H9 (cell line): Measurements from ENCODE around the gene ADSS2. TPM values are rescaled to one million over a fixed set of nuclear protein-coding genes. Genes with fewer than 3 reads are reported as not detected.

Source experiments
- DNase-seq: peaks from one replicate; pipeline ENCODE4 v3.0.0-alpha.2; 2017
- H2AFZ ChIP-seq: one replicate; pipeline ENCODE4 v1.6.1; 2013; ENCODE audit warnings: mild to moderate bottlenecking, low read length, control low read depth, moderate library complexity
- H2AK5ac ChIP-seq: 2 replicates; pipeline ENCODE4 v1.6.1; 2013; ENCODE audit warnings: low read length, control low read depth, mixed read lengths; ENCODE audit not compliant: insufficient read length
- H2BK120ac ChIP-seq: one replicate; pipeline ENCODE4 v1.6.1; 2013; ENCODE audit warnings: low read depth, mild to moderate bottlenecking, low read length, control low read depth, inconsistent platforms; ENCODE audit not compliant: poor library complexity, severe bottlenecking
- H2BK12ac ChIP-seq: 2 replicates; pipeline ENCODE4 v1.6.1; 2013; ENCODE audit warnings: low read length, control low read depth, mixed read lengths, low read depth; ENCODE audit not compliant: insufficient read length
- H2BK15ac ChIP-seq: 2 replicates; pipeline ENCODE4 v1.6.1; 2013; ENCODE audit warnings: low read depth, low read length, control low read depth
- H2BK20ac ChIP-seq: one replicate; pipeline ENCODE4 v1.6.1; 2013; ENCODE audit warnings: low read depth, mild to moderate bottlenecking, low read length, control low read depth, inconsistent platforms; ENCODE audit not compliant: poor library complexity, severe bottlenecking
- H2BK5ac ChIP-seq: 2 replicates; pipeline ENCODE4 v1.6.1; 2013; ENCODE audit warnings: low read length, control low read depth, mixed read lengths; ENCODE audit not compliant: insufficient read length
- H3K14ac ChIP-seq: 2 replicates; pipeline ENCODE4 v1.6.1; 2013; ENCODE audit warnings: low read length, control low read depth; ENCODE audit not compliant: insufficient read depth
- H3K18ac ChIP-seq: 2 replicates; pipeline ENCODE4 v1.6.1; 2013; ENCODE audit warnings: low read depth, mild to moderate bottlenecking, mixed read lengths, low read length, control low read depth; ENCODE audit not compliant: insufficient read length
- H3K23ac ChIP-seq: 2 replicates; pipeline ENCODE4 v1.6.1; 2013; ENCODE audit warnings: low read length, control low read depth, mixed read lengths, low read depth; ENCODE audit not compliant: insufficient read length
- H3K23me2 ChIP-seq: 2 replicates; pipeline ENCODE4 v1.6.1; 2013; ENCODE audit warnings: low read depth, mild to moderate bottlenecking, mixed read lengths, low read length, control low read depth; ENCODE audit not compliant: insufficient read length, poor library complexity, severe bottlenecking
- H3K27ac ChIP-seq: 2 replicates; pipeline ENCODE4 v1.5.1; 2013; ENCODE audit warnings: low read length, control low read depth, mixed read lengths, low read depth; ENCODE audit not compliant: insufficient read length
- H3K27me3 ChIP-seq: 2 replicates; pipeline ENCODE4 v1.6.1; 2013; ENCODE audit warnings: low read length, control low read depth, inconsistent platforms; ENCODE audit not compliant: insufficient read depth
- H3K4ac ChIP-seq: 2 replicates; pipeline ENCODE4 v1.6.1; 2013; ENCODE audit warnings: low read depth, mild to moderate bottlenecking, control low read depth, inconsistent platforms, low read length, moderate library complexity
- H3K4me1 ChIP-seq: 2 replicates; pipeline ENCODE4 v1.6.1; 2013; ENCODE audit warnings: low read length, control low read depth, inconsistent platforms; ENCODE audit not compliant: insufficient read depth
- H3K4me2 ChIP-seq: 2 replicates; pipeline ENCODE4 v1.6.1; 2013; ENCODE audit warnings: low read length, control low read depth, mixed read lengths; ENCODE audit not compliant: insufficient read length, insufficient read depth
- H3K56ac ChIP-seq: 2 replicates; pipeline ENCODE4 v1.6.1; 2013; ENCODE audit warnings: low read depth, mild to moderate bottlenecking, mixed read lengths, low read length, control low read depth; ENCODE audit not compliant: insufficient read length
- H3K79me1 ChIP-seq: 2 replicates; pipeline ENCODE4 v1.6.1; 2013; ENCODE audit warnings: low read depth, mild to moderate bottlenecking, moderate library complexity, low read length, control low read depth, inconsistent platforms; ENCODE audit not compliant: insufficient read depth, poor library complexity, severe bottlenecking
- H3K79me2 ChIP-seq: 2 replicates; pipeline ENCODE4 v1.6.1; 2013; ENCODE audit warnings: low read length, control low read depth, inconsistent platforms; ENCODE audit not compliant: insufficient read depth
- H3K9ac ChIP-seq: 2 replicates; pipeline ENCODE4 v1.6.1; 2013; ENCODE audit warnings: low read length, control low read depth, mixed read lengths; ENCODE audit not compliant: insufficient read length; ENCODE audit errors: extremely low read depth
- H3K9me3 ChIP-seq: one replicate; pipeline ENCODE4 v1.6.1; 2013; ENCODE audit warnings: low read depth, low read length, inconsistent platforms; ENCODE audit not compliant: control insufficient read depth
- H3T11ph ChIP-seq: one replicate; pipeline ENCODE4 v1.6.1; 2013; ENCODE audit warnings: mild to moderate bottlenecking, low read length, control low read depth, inconsistent platforms
- H4K20me1 ChIP-seq: one replicate; pipeline ENCODE4 v1.6.1; 2013; ENCODE audit not compliant: control insufficient read depth, insufficient read length, insufficient read depth
- H4K5ac ChIP-seq: 2 replicates; pipeline ENCODE4 v1.6.1; 2013; ENCODE audit warnings: low read depth, mild to moderate bottlenecking, mixed read lengths, low read length, control low read depth; ENCODE audit not compliant: insufficient read length
- H4K8ac ChIP-seq: replicated peaks from 2 replicates; pipeline ENCODE4 v1.6.1; 2013; ENCODE audit warnings: low read length, control low read depth, mixed read lengths, low read depth; ENCODE audit not compliant: insufficient read length
- H4K91ac ChIP-seq: 2 replicates; pipeline ENCODE4 v1.6.1; 2013; ENCODE audit warnings: low read depth, mild to moderate bottlenecking, moderate library complexity, mixed read lengths, low read length, control low read depth; ENCODE audit not compliant: insufficient read length
- H3K27ac Mint-ChIP-seq, 3 experiments: 2 replicates in 2 of 3; 3 replicates in 1 of 3; pipeline ENCODE4 v1.8.0; 2020 to 2021; ENCODE audit warnings: mixed read lengths in 3 of 3, mild to moderate bottlenecking in 1 of 3, moderate library complexity in 1 of 3
- H3K27me3 Mint-ChIP-seq: 2 replicates; pipeline ENCODE4 v1.8.0; 2021; ENCODE audit warnings: low read depth, mild to moderate bottlenecking, moderate library complexity, mixed read lengths
- H3K36me3 Mint-ChIP-seq, 3 experiments: 2 replicates in 2 of 3; 3 replicates in 1 of 3; pipeline ENCODE4 v1.8.0; 2020 to 2021; ENCODE audit warnings: low read depth in 3 of 3, mixed read lengths in 3 of 3; ENCODE audit not compliant: insufficient read depth in 1 of 3
- H3K4me1 Mint-ChIP-seq, 2 experiments: 2 replicates each; pipeline ENCODE4 v1.8.0; 2020; ENCODE audit warnings: mixed read lengths in 2 of 2
- H3K4me3 Mint-ChIP-seq, 2 experiments: 2 replicates in 1 of 2; 3 replicates in 1 of 2; pipeline ENCODE4 v1.8.0; 2020 to 2021; ENCODE audit warnings: mild to moderate bottlenecking in 2 of 2, mixed read lengths in 2 of 2, moderate library complexity in 1 of 2
- H3K9me3 Mint-ChIP-seq, 2 experiments: 2 replicates in 1 of 2; 3 replicates in 1 of 2; pipeline ENCODE4 v1.8.0; 2020; ENCODE audit warnings: mild to moderate bottlenecking in 2 of 2, mixed read lengths in 2 of 2, moderate library complexity in 1 of 2
- CTCF ChIP-seq: fragments of 200-600 bp; sonication (generic); conservative IDR thresholded peaks from 3 replicates; pipeline ENCODE4 v1.8.0; 2021; ENCODE audit warnings: antibody characterized with exemption, mild to moderate bottlenecking
- WGBS: extraction: QIAGEN DNeasy Blood & Tissue Kit; methylation state at CpG from one replicate; pipeline ENCODE4 v1.1.7; 2013; ENCODE audit warnings: missing lambda C conversion rate, low lambda C conversion rate, mixed read lengths; ENCODE audit not compliant: insufficient read length; ENCODE audit errors: extremely low coverage; 5-methylcytosine and 5-hydroxymethylcytosine counted together
- total RNA-seq: library from RNA; stranded (reverse); gene quantifications from 2 replicates; pipeline ENCODE4 v1.2.1, GENCODE V29; 2021

ADSS2 gene
- total RNA-seq, 1 experiment from 2014 or later: 65.4 TPM

DNA sequence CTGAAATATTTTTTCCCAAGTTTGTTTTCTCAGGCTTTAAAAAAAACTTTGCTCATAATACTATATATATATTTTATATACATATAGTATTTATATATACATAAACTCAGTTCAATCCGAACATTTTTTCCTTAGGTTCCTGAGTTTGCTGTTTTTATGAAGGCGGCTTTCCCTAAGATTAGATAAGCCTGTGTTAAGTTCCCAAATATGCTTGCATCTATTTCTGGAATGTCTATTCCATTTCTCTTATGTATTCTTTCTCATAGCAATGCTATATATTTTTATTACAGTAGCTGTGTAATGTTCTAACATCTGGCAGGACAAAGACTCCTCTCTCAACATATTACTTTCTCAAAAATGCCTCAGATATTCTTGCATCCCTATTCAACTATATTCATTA lies 45.9 kb downstream of the ADSS2 start:
- no peak for TF ChIP-seq CTCF
- H4K5ac ChIP-seq: no peak overlapping the region
- H2AK5ac ChIP-seq: no peak overlapping the region
- no peak overlapping the region for H3T11ph ChIP-seq
- no peak overlapping the region for H4K91ac ChIP-seq
- H2AFZ ChIP-seq: no peak overlapping the region
- no CpG with 5 or more reads among the region's 2 CpGs for WGBS
- Mint-ChIP-seq H3K27me3 (no peaks in the 10 kb centered on the region; the same call in 1 of the 2 replicates), H3K36me3 (peaks cover 60 to 83% (median 81%) of the 10 kb centered on the region in 3 experiments), H3K4me1 (peaks cover 14 to 15% of the 10 kb centered on the region in 2 experiments), H3K27ac (no peak overlapping the region), H3K9me3 (peaks cover 35% of the 10 kb centered on the region in 2 experiments), H3K4me3 (no peak overlapping the region)
- H3K9ac ChIP-seq: no peak overlapping the region
- H3K4ac ChIP-seq: no peak overlapping the region
- no peaks in the 10 kb centered on the region for H3K79me1 ChIP-seq
- H3K9me3 ChIP-seq: peaks cover 14% of the 10 kb centered on the region
- H2BK120ac ChIP-seq: no peak overlapping the region
- no peak overlapping the region for H3K27ac ChIP-seq
- DNase-seq: no peak
- no peaks in the 10 kb centered on the region for H4K20me1 ChIP-seq
- no peak overlapping the region for H2BK15ac ChIP-seq
- H3K4me1 ChIP-seq: no peaks in the 10 kb centered on the region
- no peak overlapping the region for H4K8ac ChIP-seq
- H3K27me3 ChIP-seq: no peaks in the 10 kb centered on the region
- H3K14ac ChIP-seq: no peak overlapping the region
- no peak overlapping the region for H3K23ac ChIP-seq
- no peak overlapping the region for H3K4me2 ChIP-seq
- no peak overlapping the region for H2BK20ac ChIP-seq
- no peak overlapping the region for H3K56ac ChIP-seq
- H3K23me2 ChIP-seq: no peaks in the 10 kb centered on the region
- no peak overlapping the region for H2BK5ac ChIP-seq
- no peak overlapping the region for H3K18ac ChIP-seq
- H2BK12ac ChIP-seq: no peak overlapping the region
- no peaks in the 10 kb centered on the region for H3K79me2 ChIP-seq
